WTC11 (cell line): ENCODE measurements around the gene ADAM22.

Experiments
- TF ChIP-seq, protein P1 (sequence below): sonication (generic); formaldehyde crosslinking; IDR thresholded peaks from 2 replicates; pipeline ENCODE4 v1.8.0; 2022; ENCODE audit warnings: mild to moderate bottlenecking, missing genetic modification reagents
- TF ChIP-seq, protein P2 (sequence below): sonication (generic); formaldehyde crosslinking; IDR thresholded peaks from 2 replicates; pipeline ENCODE4 v1.8.1; 2023; ENCODE audit warnings: mild to moderate bottlenecking, missing genetic modification reagents, moderate library complexity

DNA sequence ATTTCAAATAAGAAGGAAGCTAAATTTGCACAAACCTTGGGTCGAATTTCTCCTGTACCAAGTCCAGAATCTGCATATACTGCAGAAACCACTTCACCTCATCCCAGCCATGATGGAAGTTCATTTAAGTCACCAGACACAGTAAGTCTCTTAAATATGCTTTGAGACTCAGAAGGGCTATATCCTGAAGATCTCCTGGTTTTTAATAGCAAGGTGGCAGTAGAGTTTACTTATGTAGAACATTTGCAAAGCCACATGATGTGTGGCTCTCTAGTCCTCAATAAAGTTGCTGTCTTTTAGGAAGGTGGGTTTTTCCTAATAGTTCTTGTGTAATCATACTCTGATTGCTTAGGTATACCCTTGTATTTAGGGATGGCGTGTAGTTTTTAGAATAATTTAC, 49.0 kb upstream of the ADAM22 start:
- TF ChIP-seq, protein P1, sequence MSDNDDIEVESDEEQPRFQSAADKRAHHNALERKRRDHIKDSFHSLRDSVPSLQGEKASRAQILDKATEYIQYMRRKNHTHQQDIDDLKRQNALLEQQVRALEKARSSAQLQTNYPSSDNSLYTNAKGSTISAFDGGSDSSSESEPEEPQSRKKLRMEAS (CRISPR knock-in tag): no peak
- TF ChIP-seq, protein P2, sequence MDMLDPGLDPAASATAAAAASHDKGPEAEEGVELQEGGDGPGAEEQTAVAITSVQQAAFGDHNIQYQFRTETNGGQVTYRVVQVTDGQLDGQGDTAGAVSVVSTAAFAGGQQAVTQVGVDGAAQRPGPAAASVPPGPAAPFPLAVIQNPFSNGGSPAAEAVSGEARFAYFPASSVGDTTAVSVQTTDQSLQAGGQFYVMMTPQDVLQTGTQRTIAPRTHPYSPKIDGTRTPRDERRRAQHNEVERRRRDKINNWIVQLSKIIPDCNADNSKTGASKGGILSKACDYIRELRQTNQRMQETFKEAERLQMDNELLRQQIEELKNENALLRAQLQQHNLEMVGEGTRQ (CRISPR knock-in tag): no peak
